CD14-positive monocyte (primary cell): ENCODE measurements around the gene ANXA4. TPM values are rescaled to one million over a fixed set of nuclear protein-coding genes. Genes with fewer than 3 reads are reported as not detected.

Experiments
- DNase-seq, 3 donors: peaks; one replicate each; pipeline ENCODE4 v3.0.0-alpha.2; 2011 to 2022
- H2AFZ ChIP-seq: 2 replicates; pipeline ENCODE4 v1.6.0; 2012; ENCODE audit warnings: mild to moderate bottlenecking, low read depth, low read length, inconsistent platforms; ENCODE audit not compliant: insufficient read depth, poor library complexity, severe bottlenecking
- H3K27ac ChIP-seq, 2 donors: 1 replicate in 1 of 2; 2 replicates in 1 of 2; pipeline ENCODE4 v1.5.1; 2012 to 2013; ENCODE audit warnings: low read length in 2 of 2, control low read depth in 1 of 2, inconsistent platforms in 1 of 2, low read depth in 1 of 2, mild to moderate bottlenecking in 1 of 2
- H3K27me3 ChIP-seq, 2 donors: one replicate each; pipeline versions ENCODE4 v1.6.0 to v1.6.1; 2011 to 2013; ENCODE audit warnings: low read length in 2 of 2; ENCODE audit not compliant: control insufficient read depth in 2 of 2, insufficient read depth in 2 of 2
- H3K36me3 ChIP-seq, 2 donors: replicated peaks in 1 of 2; 1 replicate in 1 of 2; 2 replicates in 1 of 2; pipeline versions ENCODE4 v1.5.1 to v1.6.1; 2012 to 2013; ENCODE audit warnings: low read length in 2 of 2, control low read depth in 1 of 2, inconsistent platforms in 1 of 2, mild to moderate bottlenecking in 1 of 2; ENCODE audit not compliant: insufficient read depth in 2 of 2, control insufficient read depth in 1 of 2
- H3K4me1 ChIP-seq, 2 donors: 1 replicate in 1 of 2; 2 replicates in 1 of 2; pipeline versions ENCODE4 v1.5.1 to v1.6.1; 2012 to 2013; ENCODE audit warnings: low read length in 2 of 2, control low read depth in 1 of 2, inconsistent platforms in 1 of 2, mild to moderate bottlenecking in 1 of 2, moderate library complexity in 1 of 2; ENCODE audit not compliant: insufficient read depth in 2 of 2, control insufficient read depth in 1 of 2
- H3K4me2 ChIP-seq: replicated peaks from 2 replicates; pipeline ENCODE3; 2012; ENCODE audit warnings: low read length, moderate library complexity, mild to moderate bottlenecking; ENCODE audit not compliant: poor library complexity, severe bottlenecking; ENCODE audit errors: extremely low read depth
- H3K4me3 ChIP-seq, 3 experiments: fragments of 200-600 bp in 1 of 3; sonication (generic) in 1 of 3; replicated peaks in 1 of 3; 1 replicate in 2 of 3; 2 replicates in 1 of 3; pipeline ENCODE4 v1.5.1; 2011 to 2013; ENCODE audit warnings: low read length in 3 of 3, mild to moderate bottlenecking in 3 of 3, control low read depth in 2 of 3, low read depth in 2 of 3, inconsistent platforms in 1 of 3, moderate library complexity in 1 of 3
- H3K79me2 ChIP-seq: 2 replicates; pipeline ENCODE4 v1.6.0; 2012; ENCODE audit warnings: mild to moderate bottlenecking, control low read depth, inconsistent platforms, low read length, moderate library complexity; ENCODE audit not compliant: insufficient read depth
- H3K9ac ChIP-seq: 2 replicates; pipeline ENCODE4 v1.6.0; 2017; ENCODE audit warnings: low read length, mild to moderate bottlenecking; ENCODE audit not compliant: insufficient read depth, poor library complexity, severe bottlenecking
- H3K9me3 ChIP-seq, 2 donors: replicated peaks in 1 of 2; 1 replicate in 1 of 2; 2 replicates in 1 of 2; pipeline versions ENCODE4 v1.5.1 to v1.6.1; 2012 to 2013; ENCODE audit warnings: low read length in 2 of 2, control low read depth in 1 of 2; ENCODE audit not compliant: control insufficient read depth in 1 of 2, insufficient read depth in 1 of 2
- H4K20me1 ChIP-seq: 2 replicates; pipeline ENCODE4 v1.6.0; 2012; ENCODE audit warnings: mild to moderate bottlenecking, low read length, control low read depth, moderate library complexity; ENCODE audit not compliant: insufficient read depth
- H3K27ac Mint-ChIP-seq, 7 donors: one replicate each; pipeline ENCODE4 v1.8.0; 2020; ENCODE audit warnings: mild to moderate bottlenecking in 7 of 7, mixed read lengths in 7 of 7, moderate library complexity in 6 of 7, inconsistent platforms in 2 of 7
- H3K27me3 Mint-ChIP-seq, 3 donors: one replicate each; pipeline ENCODE4 v1.8.0; 2021 to 2022; ENCODE audit warnings: low read depth in 3 of 3, mild to moderate bottlenecking in 3 of 3, mixed read lengths in 3 of 3, moderate library complexity in 3 of 3, inconsistent platforms in 1 of 3
- H3K36me3 Mint-ChIP-seq, 2 donors: one replicate each; pipeline ENCODE4 v1.8.0; 2020; ENCODE audit warnings: mixed read lengths in 2 of 2, inconsistent platforms in 1 of 2, mild to moderate bottlenecking in 1 of 2
- H3K4me1 Mint-ChIP-seq: one replicate; pipeline ENCODE4 v1.8.0; 2020; ENCODE audit warnings: mild to moderate bottlenecking, mixed read lengths
- H3K4me3 Mint-ChIP-seq, 2 donors: one replicate each; pipeline ENCODE4 v1.8.0; 2020; ENCODE audit warnings: mild to moderate bottlenecking in 2 of 2, mixed read lengths in 2 of 2, moderate library complexity in 1 of 2
- H3K9me3 Mint-ChIP-seq, 7 donors: one replicate each; pipeline ENCODE4 v1.8.0; 2020 to 2022; ENCODE audit warnings: mixed read lengths in 7 of 7, mild to moderate bottlenecking in 6 of 7, moderate library complexity in 6 of 7, inconsistent platforms in 2 of 7
- CTCF ChIP-seq: fragments of 200-600 bp; IDR thresholded peaks from one replicate; pipeline ENCODE4 v1.8.0; 2022; ENCODE audit warnings: antibody characterized with exemption, mild to moderate bottlenecking
- WGBS: methylation state at CpG from one replicate; pipeline ENCODE4 v1.1.5; 2013; ENCODE audit warnings: missing lambda C conversion rate; ENCODE audit not compliant: insufficient coverage; 5-methylcytosine and 5-hydroxymethylcytosine counted together
- intact Hi-C, 2 donors: fragments of 100-400 bp; cut with micrococcal nuclease; formaldehyde crosslinking; loops; one replicate each; pipeline versions ENCODE4 v1.15.0 to v1.15.1; 2023
- polyA plus RNA-seq, 3 donors: library from polyadenylated mRNA; depleted of rRNA in 1 of 3; unstranded in 2 of 3; stranded (reverse) in 1 of 3; fragments of 300-500 nt in 2 of 3; fragments of >200 nt in 1 of 3; fragmentation: Illumina TruSeq in 2 of 3; gene quantifications; 1 replicate in 2 of 3; 2 replicates in 1 of 3; pipeline ENCODE4 v1.2.3, GENCODE V29; 2012 to 2021

Gene ANXA4
- polyA plus RNA-seq, 3 donors = 30.0 to 95.7 (median 64.7) TPM

DNA sequence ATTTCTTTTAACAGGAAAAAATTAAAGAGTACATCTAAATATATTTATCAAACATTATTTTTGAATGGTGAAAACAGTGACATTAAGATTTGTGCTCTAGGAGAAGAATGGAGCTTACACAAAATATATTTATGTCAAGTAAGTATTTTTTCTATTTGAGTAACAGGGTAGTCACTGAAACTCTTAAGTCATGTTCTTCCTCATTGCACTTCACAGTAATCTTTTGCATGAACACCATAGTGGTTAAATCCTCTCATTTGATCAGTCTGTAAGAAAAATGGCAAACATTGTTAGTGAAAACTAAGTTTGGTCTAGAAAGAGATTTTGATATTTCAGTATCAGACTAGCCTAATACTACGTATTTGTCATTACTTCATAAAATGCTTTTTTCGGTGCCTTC, 95.6 kb downstream of the ANXA4 start:
- Histone ChIP-seq H3K27me3 (no peaks in the 10 kb centered on the region), H3K36me3 (peaks cover 17 to 48% of the 10 kb centered on the region in 2 donors), H3K27ac (no peak overlapping the region), H3K9ac (no peak overlapping the region), H2AFZ (no peak overlapping the region), H3K9me3 (no peaks in the 10 kb centered on the region), H4K20me1 (peaks cover 7% of the 10 kb centered on the region), H3K4me3 (no peak overlapping the region), H3K79me2 (peaks cover 52% of the 10 kb centered on the region), H3K4me1 (no peaks in the 10 kb centered on the region), H3K4me2 (no peak overlapping the region)
- H3K9me3 Mint-ChIP-seq = no peaks in the 10 kb centered on the region
- DNase-seq = no peak
- H3K27me3 Mint-ChIP-seq = peaks cover 0 to 1% (median 0%) of the 10 kb centered on the region in 3 donors
- H3K36me3 Mint-ChIP-seq = peaks cover 33 to 39% of the 10 kb centered on the region in 2 donors
- no CpG with 5 or more reads among the region's 2 CpGs for WGBS
- intact Hi-C loops = no loop called here
- peaks cover 15% of the 10 kb centered on the region for H3K4me1 Mint-ChIP-seq
- TF ChIP-seq CTCF = no peak
- H3K27ac Mint-ChIP-seq = no peak overlapping the region
- no peak overlapping the region for H3K4me3 Mint-ChIP-seq

DNA sequence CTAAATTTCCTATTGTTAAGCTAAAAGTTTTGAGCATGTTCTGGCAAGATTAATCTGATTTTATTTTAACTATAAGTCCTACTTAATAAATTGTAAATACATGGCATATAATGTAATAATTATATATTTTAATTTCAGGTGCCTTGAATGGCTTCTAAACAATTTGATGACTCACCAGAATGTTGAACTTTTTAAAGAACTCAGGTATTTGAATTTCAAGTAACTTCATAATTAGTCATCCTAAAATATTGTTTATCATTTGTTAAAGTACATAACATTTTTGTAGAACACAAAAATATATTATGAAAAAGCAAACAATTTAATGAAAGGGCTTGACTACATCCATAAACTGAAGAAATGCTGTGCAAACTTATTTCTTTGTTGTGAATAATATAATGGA, 102.1 kb downstream of the ANXA4 start:
- H3K79me2 ChIP-seq = no peaks in the 10 kb centered on the region

More for the DNA sequence above, 102.1 kb downstream of the ANXA4 start:
- H2AFZ ChIP-seq = no peak overlapping the region
- intact Hi-C loops = no loop called here
- Mint-ChIP-seq H3K9me3 (no peaks in the 10 kb centered on the region), H3K27me3 (peaks cover 0 to 1% (median 0%) of the 10 kb centered on the region in 3 donors), H3K4me3 (no peak overlapping the region), H3K4me1 (no peaks in the 10 kb centered on the region), H3K27ac (no peak overlapping the region), H3K36me3 (peaks cover 59 to 67% of the 10 kb centered on the region in 2 donors)
- no peaks in the 10 kb centered on the region for H3K27me3 ChIP-seq
- H3K4me1 ChIP-seq = no peaks in the 10 kb centered on the region
- DNase-seq = no peak
- H3K36me3 ChIP-seq = peaks cover 48 to 92% of the 10 kb centered on the region in 2 donors
- no peak overlapping the region for H3K4me2 ChIP-seq
- H3K9ac ChIP-seq = no peak overlapping the region
- no peak for TF ChIP-seq CTCF
- no peak overlapping the region for H3K4me3 ChIP-seq
- no peak overlapping the region for H3K27ac ChIP-seq
- H4K20me1 ChIP-seq = no peaks in the 10 kb centered on the region
- no peaks in the 10 kb centered on the region for H3K9me3 ChIP-seq
